MM.1S (cell line): ENCODE data around the gene GPNMB.
A peak's percentile ranks its signal among the peaks of the same experiment; 100 is the strongest.

Experiments
- DNase-seq: peaks from one replicate; pipeline ENCODE4 v3.0.0-alpha.2; 2015
- H2AFZ ChIP-seq: fragments of 300-600 bp; sonication (generic); 2 replicates; pipeline ENCODE4 v1.6.0; 2016; ENCODE audit warnings: antibody characterized with exemption, low read length
- H3F3A ChIP-seq: fragments of 300-600 bp; sonication (generic); 2 replicates; pipeline ENCODE4 v1.6.1; 2016; ENCODE audit warnings: mild to moderate bottlenecking, antibody characterized with exemption, low read length, moderate library complexity, mixed read lengths; ENCODE audit not compliant: insufficient read depth
- H3K27ac ChIP-seq: fragments of 300-600 bp; sonication (generic); 2 replicates; pipeline ENCODE4 v1.5.1; 2016; ENCODE audit warnings: mild to moderate bottlenecking, low read length
- H3K27me3 ChIP-seq: fragments of 300-600 bp; sonication (generic); replicated peaks from 2 replicates; pipeline ENCODE4 v1.6.0; 2016; ENCODE audit warnings: low read length; ENCODE audit not compliant: insufficient read depth
- H3K36me3 ChIP-seq: fragments of 300-600 bp; sonication (generic); replicated peaks from 2 replicates; pipeline ENCODE4 v1.6.1; 2016; ENCODE audit warnings: mild to moderate bottlenecking, low read length, mixed read lengths; ENCODE audit not compliant: insufficient read depth
- H3K4me1 ChIP-seq: fragments of 300-600 bp; sonication (generic); 2 replicates; pipeline ENCODE4 v1.6.1; 2016; ENCODE audit warnings: low read length, mixed read lengths
- H3K4me2 ChIP-seq: fragments of 300-600 bp; sonication (generic); 2 replicates; pipeline ENCODE4 v1.6.0; 2016; ENCODE audit warnings: low read depth, low read length
- H3K4me3 ChIP-seq: fragments of 300-600 bp; sonication (generic); 2 replicates; pipeline ENCODE4 v1.5.1; 2016; ENCODE audit warnings: low read length, mixed read lengths
- H3K79me2 ChIP-seq: fragments of 300-600 bp; sonication (generic); 2 replicates; pipeline ENCODE4 v1.6.1; 2016; ENCODE audit warnings: mixed run types, low read length, mixed read lengths
- H3K9ac ChIP-seq: fragments of 300-600 bp; sonication (generic); 2 replicates; pipeline ENCODE4 v1.6.1; 2016; ENCODE audit warnings: low read length, mixed read lengths
- H3K9me2 ChIP-seq: fragments of 300-600 bp; sonication (generic); replicated peaks from 2 replicates; pipeline ENCODE4 v1.6.1; 2016; ENCODE audit warnings: mild to moderate bottlenecking, low read length, mixed read lengths; ENCODE audit not compliant: insufficient read depth
- H3K9me3 ChIP-seq: fragments of 300-600 bp; sonication (generic); replicated peaks from 2 replicates; pipeline ENCODE4 v1.6.1; 2016; ENCODE audit warnings: mild to moderate bottlenecking, low read length, mixed read lengths; ENCODE audit not compliant: insufficient read depth
- H4K20me1 ChIP-seq: fragments of 300-600 bp; sonication (generic); 2 replicates; pipeline ENCODE4 v1.6.1; 2016; ENCODE audit warnings: mild to moderate bottlenecking, low read length, moderate library complexity, mixed read lengths; ENCODE audit not compliant: insufficient read depth
- CTCF ChIP-seq: fragments of 300-600 bp; sonication (generic); IDR thresholded peaks from 2 replicates; pipeline ENCODE4 v1.5.1; 2016; ENCODE audit warnings: antibody characterized with exemption, low read length, mixed read lengths
- EZH2 ChIP-seq: fragments of 300-600 bp; sonication (generic); optimal IDR thresholded peaks from 2 replicates; pipeline ENCODE3; 2017; ENCODE audit warnings: low read depth, mild to moderate bottlenecking, antibody characterized with exemption, low read length, mixed read lengths
- EZH2phosphoT487 ChIP-seq: fragments of 300-600 bp; sonication (generic); IDR thresholded peaks from 2 replicates; pipeline ENCODE4 v1.6.1; 2018; ENCODE audit warnings: antibody characterized with exemption, low read length

The GPNMB gene

GRCh38 chr7:23268746-23269145 lies 22.2 kb downstream of the GPNMB start:
- TF ChIP-seq EZH2 (no peak), EZH2phosphoT487 (no peak), CTCF (no peak)
- H3K4me2 ChIP-seq = no peak overlapping the region
- no peak overlapping the region for H3K4me3 ChIP-seq
- peaks cover 1% of the 10 kb centered on the region; the same call in 1 of the 2 replicates for H3K4me1 ChIP-seq
- no peaks in the 10 kb centered on the region for H3K9me3 ChIP-seq
- H3K27ac ChIP-seq = no peak overlapping the region
- H3K9me2 ChIP-seq = no peaks in the 10 kb centered on the region
- H2AFZ ChIP-seq = no peak overlapping the region
- no peaks in the 10 kb centered on the region for H4K20me1 ChIP-seq
- H3K36me3 ChIP-seq = no peaks in the 10 kb centered on the region
- no peak overlapping the region for H3K9ac ChIP-seq
- H3K79me2 ChIP-seq = peaks cover 1% of the 10 kb centered on the region; the same call in 1 of the 2 replicates
- H3F3A ChIP-seq = no peaks in the 10 kb centered on the region
- H3K27me3 ChIP-seq = no peaks in the 10 kb centered on the region
- DNase-seq = no peak

GRCh38 chr7:23272275-23272674 lies 25.7 kb downstream of the GPNMB start:
- Histone ChIP-seq H3K9me3 (no peaks in the 10 kb centered on the region), H3K4me3 (no peak overlapping the region), H3K4me2 (peak overlapping the region; percentile 53; the same call in 1 of the 2 replicates), H3K36me3 (no peaks in the 10 kb centered on the region), H4K20me1 (no peaks in the 10 kb centered on the region), H3K9me2 (no peaks in the 10 kb centered on the region), H2AFZ (0 out of 2 replicates have a peak overlapping the region, but pooled peaks have one; percentile 32), H3K79me2 (peaks cover 12% of the 10 kb centered on the region), H3K27ac (no peak overlapping the region), H3K9ac (no peak overlapping the region), H3K4me1 (peaks cover 10% of the 10 kb centered on the region), H3F3A (peaks cover 5% of the 10 kb centered on the region; the same call in 1 of the 2 replicates), H3K27me3 (no peaks in the 10 kb centered on the region)
- no peak for TF ChIP-seq EZH2
- TF ChIP-seq CTCF = no peak
- TF ChIP-seq EZH2phosphoT487 = no peak
- DNase-seq = no peak

GRCh38 chr7:23273141-23273599 lies 26.6 kb downstream of the GPNMB start:
- peaks cover 10% of the 10 kb centered on the region for H3K4me1 ChIP-seq
- H3K36me3 ChIP-seq = no peaks in the 10 kb centered on the region
- H3K4me2 ChIP-seq = peak overlapping the region; percentile 57
- peaks cover 12% of the 10 kb centered on the region for H3K79me2 ChIP-seq
- peak overlapping the region; percentile 62 for H3K27ac ChIP-seq
- H3K27me3 ChIP-seq = no peaks in the 10 kb centered on the region
- no peaks in the 10 kb centered on the region for H3K9me2 ChIP-seq
- peak overlapping the region; percentile 49 for H3K9ac ChIP-seq
- peak; percentile 97 for DNase-seq
- H3K9me3 ChIP-seq = no peaks in the 10 kb centered on the region
- peak overlapping the region; percentile 52 for H3K4me3 ChIP-seq
- no peaks in the 10 kb centered on the region for H4K20me1 ChIP-seq
- peak overlapping the region; percentile 51 for H2AFZ ChIP-seq
- H3F3A ChIP-seq = peaks cover 5% of the 10 kb centered on the region; the same call in 1 of the 2 replicates
- TF ChIP-seq CTCF (peak; percentile 86), EZH2 (no peak)
